ENCODE results near the gene C1orf35. TPM values are rescaled to one million over a fixed set of nuclear protein-coding genes. Genes with fewer than 3 reads are reported as not detected.
"Not testable (repeated sequence)": the region's sequence is repeated elsewhere in the genome, so short reads cannot be mapped to it uniquely, and the experiment has no call there.

Gene C1orf35
- total RNA-seq, 1 experiment from 2014 or later, result 63.3 TPM

- H3K27me3 ChIP-seq (ENCODE audit: low read length), result no peaks in the 10 kb centered on the region
- H3K4me3 ChIP-seq (ENCODE audit: low read length), result no peak overlapping the region
- no TSS peak for BruUV-seq (replicated peaks)
- no peaks in the 10 kb centered on the region for H3K9me2 ChIP-seq (replicated peaks; ENCODE audit: low read length)
- H3K27ac ChIP-seq (ENCODE audit: low read length), result no peak overlapping the region
- no peaks in the 10 kb centered on the region for H4K20me1 ChIP-seq (ENCODE audit: low read length)
- no peaks in the 10 kb centered on the region for H3F3A ChIP-seq (ENCODE audit: low read length, unreplicated experiment)
- TF ChIP-seq EZH2phosphoT487 (IDR thresholded peaks at IDR 0.05; ENCODE audit: borderline replicate concordance, low read length) (no peak), CTCF (conservative IDR thresholded peaks at IDR 0.05; ENCODE audit: low read depth, low read length) (no peak), EZH2 (IDR thresholded peaks at IDR 0.05; ENCODE audit: low read length, unreplicated experiment) (no peak)
- intact Hi-C loops (cut with micrococcal nuclease), result no loop called here
- H3K4me2 ChIP-seq (ENCODE audit: low read length), result no peak overlapping the region
- POLR2A ChIA-PET (ENCODE audit: unreplicated experiment), result no interaction called here
- CTCF ChIA-PET, result no interaction called here
- ATAC-seq, result no peak
- 0 out of 2 replicates have a peak, but pooled peaks cover 3% of the 10 kb centered on the region for H3K36me3 ChIP-seq (ENCODE audit: low read depth, low read length)
- H2AFZ ChIP-seq (ENCODE audit: low read length), result no peak overlapping the region
- no peak overlapping the region for H3K9ac ChIP-seq (ENCODE audit: low read length)
- H3K79me2 ChIP-seq (ENCODE audit: low read length), result peaks cover 18% of the 10 kb centered on the region
- H3K9me3 ChIP-seq (ENCODE audit: low read length), result no peaks in the 10 kb centered on the region
- DNase-seq, result no peak
- peaks cover 17% of the 10 kb centered on the region for H3K4me1 ChIP-seq (ENCODE audit: insufficient read depth, low read length)
These were observed 9.0 kb upstream of the C1orf35 start for GRCh38 chr1:228112167-228112566.

DNA sequence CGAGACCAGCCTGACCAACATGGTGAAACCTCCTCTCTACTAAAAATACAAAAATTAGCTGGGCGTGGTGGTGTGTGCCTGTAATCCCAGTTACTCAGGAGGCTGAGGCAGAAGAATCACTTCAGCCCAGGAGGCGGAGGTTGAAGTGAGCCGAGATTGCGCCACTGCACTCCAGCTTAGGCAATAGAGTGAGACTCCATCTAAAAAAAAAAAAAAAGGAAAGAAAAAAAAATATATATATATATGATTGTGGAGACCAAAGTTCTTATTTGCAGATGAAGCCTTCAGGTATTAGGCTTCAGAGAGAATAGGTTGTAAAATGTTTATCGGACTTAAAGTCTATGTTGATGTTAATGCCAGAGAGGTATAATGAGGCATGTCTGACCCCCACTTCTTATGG, 8.2 kb upstream of the C1orf35 start:
- peaks cover 11% of the 10 kb centered on the region; the same call in 1 of the 2 replicates for H3K36me3 ChIP-seq (ENCODE audit: low read depth, low read length)
- H3K27me3 ChIP-seq (ENCODE audit: low read length); ATAC-seq; H3K4me2 ChIP-seq (ENCODE audit: low read length); intact Hi-C loops (cut with micrococcal nuclease); H2AFZ ChIP-seq (ENCODE audit: low read length); H3K4me3 ChIP-seq (ENCODE audit: low read length); DNase-seq; H3K9me3 ChIP-seq (ENCODE audit: low read length); CTCF ChIA-PET; H4K20me1 ChIP-seq (ENCODE audit: low read length); H3K9ac ChIP-seq (ENCODE audit: low read length); POLR2A ChIA-PET (ENCODE audit: unreplicated experiment); H3K27ac ChIP-seq (ENCODE audit: low read length); H3F3A ChIP-seq (ENCODE audit: low read length, unreplicated experiment); BruUV-seq (replicated peaks); H3K9me2 ChIP-seq (replicated peaks; ENCODE audit: low read length): not testable (repeated sequence)
- H3K79me2 ChIP-seq (ENCODE audit: low read length), result peaks cover 24% of the 10 kb centered on the region
- H3K4me1 ChIP-seq (ENCODE audit: insufficient read depth, low read length), result peaks cover 17% of the 10 kb centered on the region

DNA sequence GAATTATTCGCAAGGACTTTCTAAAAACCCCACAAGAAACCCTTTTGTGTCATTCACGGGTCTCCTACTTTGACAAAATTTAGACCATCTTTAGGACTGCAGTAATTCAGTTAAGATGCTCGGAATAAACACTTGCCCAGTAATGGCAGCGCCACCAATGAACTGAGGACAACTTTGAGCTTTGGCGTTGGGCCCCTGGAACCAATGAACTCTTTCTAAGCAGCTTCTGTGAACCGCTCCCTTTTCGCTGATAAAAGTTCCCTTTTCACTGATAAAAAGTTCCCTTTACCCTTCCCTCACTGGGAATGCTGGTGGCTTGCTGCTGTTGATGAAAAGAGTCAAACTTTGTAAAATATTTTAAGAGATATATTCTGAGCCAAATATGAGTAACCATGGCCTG, 7.4 kb upstream of the C1orf35 start:
- Histone ChIP-seq H3K9ac (ENCODE audit: low read length) (no peak overlapping the region), H3K36me3 (ENCODE audit: low read depth, low read length) (peaks cover 17% of the 10 kb centered on the region; the same call in 1 of the 2 replicates), H3K9me2 (replicated peaks; ENCODE audit: low read length) (no peaks in the 10 kb centered on the region), H3K27ac (ENCODE audit: low read length) (no peak overlapping the region), H2AFZ (ENCODE audit: low read length) (peak overlapping the region; percentile 96), H3K4me1 (ENCODE audit: insufficient read depth, low read length) (peaks cover 17% of the 10 kb centered on the region), H3K79me2 (ENCODE audit: low read length) (peaks cover 24% of the 10 kb centered on the region), H3F3A (ENCODE audit: low read length, unreplicated experiment) (no peaks in the 10 kb centered on the region), H4K20me1 (ENCODE audit: low read length) (no peaks in the 10 kb centered on the region), H3K9me3 (ENCODE audit: low read length) (no peaks in the 10 kb centered on the region), H3K4me3 (ENCODE audit: low read length) (no peak overlapping the region), H3K4me2 (ENCODE audit: low read length) (peak overlapping the region; percentile 86), H3K27me3 (ENCODE audit: low read length) (no peaks in the 10 kb centered on the region)
- BruUV-seq (replicated peaks), result no TSS peak
- no peak for TF ChIP-seq CTCF (conservative IDR thresholded peaks at IDR 0.05; ENCODE audit: low read depth, low read length)
- no peak for TF ChIP-seq EZH2 (IDR thresholded peaks at IDR 0.05; ENCODE audit: low read length, unreplicated experiment)
- TF ChIP-seq EZH2phosphoT487 (IDR thresholded peaks at IDR 0.05; ENCODE audit: borderline replicate concordance, low read length), result no peak
- intact Hi-C loops (cut with micrococcal nuclease), result no loop called here
- ChIA-PET POLR2A (ENCODE audit: unreplicated experiment) (interaction anchor here (0.8 kb wide), 1 partner anchor 323 kb away, joined by 3 read pairs; no protein-coding TSS in a partner anchor), CTCF (interaction anchor here (1.0 to 1.4 kb wide), 2 partner anchors 20 to 111 kb away, joined by 3 to 10 read pairs; no protein-coding TSS in a partner anchor)
- ATAC-seq, result no peak
- no peak for DNase-seq

Data from PC-3 (cell line).